ENCODE results near the gene PLXNA2.

PLXNA2 gene

GRCh38 chr1:208105756-208106155 lies 138.4 kb downstream of the PLXNA2 start:
- H3K4me3 ChIP-seq (ENCODE audit: low read depth, low read length): no peak overlapping the region
- TF ChIP-seq CTCF (IDR thresholded peaks at IDR 0.05; ENCODE audit: low read depth, low read length): no peak

GRCh38 chr1:208103597-208104513 lies 140.3 kb downstream of the PLXNA2 start:
- no peak for TF ChIP-seq CTCF (IDR thresholded peaks at IDR 0.05; ENCODE audit: low read depth, low read length)

GRCh38 chr1:208101661-208102431 lies 142.3 kb downstream of the PLXNA2 start:
- TF ChIP-seq CTCF (IDR thresholded peaks at IDR 0.05; ENCODE audit: low read depth, low read length): no peak
- no peak overlapping the region for H3K4me3 ChIP-seq (ENCODE audit: low read depth, low read length)

More at GRCh38 chr1:208103597-208104513, 140.3 kb downstream of the PLXNA2 start:
- H3K4me3 ChIP-seq (ENCODE audit: low read depth, low read length): no peak overlapping the region

- TF ChIP-seq CTCF (IDR thresholded peaks at IDR 0.05; ENCODE audit: low read depth, low read length): no peak
- no peak overlapping the region for H3K4me3 ChIP-seq (ENCODE audit: low read depth, low read length)
These were observed 143.3 kb downstream of the PLXNA2 start for GRCh38 chr1:208100906-208101305.

GRCh38 chr1:208100106-208100505 lies 144.1 kb downstream of the PLXNA2 start:
- no peak for TF ChIP-seq CTCF (IDR thresholded peaks at IDR 0.05; ENCODE audit: low read depth, low read length)

GRCh38 chr1:208098773-208099172 lies 145.4 kb downstream of the PLXNA2 start:
- no peak overlapping the region for H3K4me3 ChIP-seq (ENCODE audit: low read depth, low read length)
- TF ChIP-seq CTCF (IDR thresholded peaks at IDR 0.05; ENCODE audit: low read depth, low read length): no peak

More at GRCh38 chr1:208100106-208100505, 144.1 kb downstream of the PLXNA2 start:
- no peak overlapping the region for H3K4me3 ChIP-seq (ENCODE audit: low read depth, low read length)

Measured in WI38 (cell line).